ENCODE results near the gene HOXC13.

DNA sequence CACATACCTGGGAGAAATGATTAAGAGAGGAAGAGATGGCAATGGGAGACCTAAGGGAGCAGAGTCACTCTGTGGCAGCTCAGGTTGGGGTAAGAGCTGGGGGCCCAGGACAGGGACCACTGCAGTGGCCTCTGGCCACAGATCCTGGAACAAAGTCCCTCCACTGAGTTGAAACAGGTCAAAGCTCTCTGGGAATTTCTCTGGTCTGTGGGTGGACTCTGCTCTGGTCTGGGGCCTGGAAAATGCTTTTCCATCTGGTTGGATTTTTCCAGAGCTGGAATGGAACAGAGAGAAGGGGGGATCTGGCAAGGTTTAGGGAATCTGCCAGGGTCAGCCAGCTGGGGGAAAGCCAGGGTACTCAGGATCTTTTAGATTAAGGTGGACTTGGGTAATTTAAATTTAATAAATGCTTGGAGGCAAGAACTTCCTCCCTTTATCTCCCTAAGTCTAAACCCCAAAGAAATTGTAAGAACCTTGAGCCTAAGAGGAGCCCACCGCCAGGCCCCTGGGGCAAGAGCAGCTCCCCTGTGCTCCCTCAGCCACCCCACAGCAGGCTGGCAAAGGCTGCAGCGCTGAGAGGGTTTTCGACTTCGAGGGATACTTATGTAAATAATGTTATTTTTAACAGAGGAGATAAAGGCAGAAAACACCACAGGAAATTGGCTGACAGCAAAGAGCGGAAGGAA lies 50.1 kb downstream of the HOXC13 start:
- TF ChIP-seq, protein P1, sequence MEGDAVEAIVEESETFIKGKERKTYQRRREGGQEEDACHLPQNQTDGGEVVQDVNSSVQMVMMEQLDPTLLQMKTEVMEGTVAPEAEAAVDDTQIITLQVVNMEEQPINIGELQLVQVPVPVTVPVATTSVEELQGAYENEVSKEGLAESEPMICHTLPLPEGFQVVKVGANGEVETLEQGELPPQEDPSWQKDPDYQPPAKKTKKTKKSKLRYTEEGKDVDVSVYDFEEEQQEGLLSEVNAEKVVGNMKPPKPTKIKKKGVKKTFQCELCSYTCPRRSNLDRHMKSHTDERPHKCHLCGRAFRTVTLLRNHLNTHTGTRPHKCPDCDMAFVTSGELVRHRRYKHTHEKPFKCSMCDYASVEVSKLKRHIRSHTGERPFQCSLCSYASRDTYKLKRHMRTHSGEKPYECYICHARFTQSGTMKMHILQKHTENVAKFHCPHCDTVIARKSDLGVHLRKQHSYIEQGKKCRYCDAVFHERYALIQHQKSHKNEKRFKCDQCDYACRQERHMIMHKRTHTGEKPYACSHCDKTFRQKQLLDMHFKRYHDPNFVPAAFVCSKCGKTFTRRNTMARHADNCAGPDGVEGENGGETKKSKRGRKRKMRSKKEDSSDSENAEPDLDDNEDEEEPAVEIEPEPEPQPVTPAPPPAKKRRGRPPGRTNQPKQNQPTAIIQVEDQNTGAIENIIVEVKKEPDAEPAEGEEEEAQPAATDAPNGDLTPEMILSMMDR (conservative IDR thresholded peaks at IDR 0.05; ENCODE audit: low read length), result no peak
- no peak for TF ChIP-seq EZH2phosphoT487 (IDR thresholded peaks at IDR 0.05; ENCODE audit: borderline replicate concordance, low read depth, low read length)
